ENCODE results near the gene CCDC191.

CCDC191 gene

DNA sequence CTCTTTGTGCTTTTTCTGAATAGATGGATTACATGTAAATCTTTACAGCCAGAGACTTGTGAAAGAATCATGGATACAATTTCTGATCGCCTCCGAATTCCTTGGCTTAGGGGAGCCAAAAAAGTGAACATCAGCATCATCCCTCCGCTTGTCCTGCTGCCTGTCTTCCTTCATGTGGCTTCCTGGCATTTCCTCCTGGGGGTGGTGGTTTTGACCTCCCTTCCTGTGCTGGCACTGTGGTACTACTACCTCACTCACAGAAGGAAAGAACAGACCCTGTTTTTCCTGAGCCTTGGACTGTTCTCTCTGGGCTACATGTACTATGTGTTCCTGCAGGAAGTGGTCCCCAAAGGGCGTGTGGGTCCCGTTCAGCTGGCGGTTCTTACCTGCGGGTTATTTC, 102.6 kb downstream of the CCDC191 start:
- ChIA-PET CTCF (no interaction called here), POLR2A (no interaction called here)
- no peaks in the 10 kb centered on the region for H3K9me3 ChIP-seq (ENCODE audit: control insufficient read depth, insufficient read depth, low read depth, low read length)
- peaks cover 0 to 37% of the 10 kb centered on the region in 2 experiments; a peak in 1 of 3 replicates for H3K36me3 ChIP-seq (ENCODE audit: control insufficient read depth in 2 of 2, insufficient read depth in 1 of 2, low read length in 2 of 2)
- H3K27ac ChIP-seq (ENCODE audit: extremely low read depth, low read depth, low read length): no peak overlapping the region
- TF ChIP-seq ZFP41 (tag by site-specific recombination; IDR thresholded peaks at IDR 0.05; ENCODE audit: borderline replicate concordance) (no peak), ZNF664 (tag by site-specific recombination; IDR thresholded peaks at IDR 0.05) (no peak), ZNF223 (tag by site-specific recombination; IDR thresholded peaks at IDR 0.05) (no peak), ZNF777 (tag by site-specific recombination; IDR thresholded peaks at IDR 0.05; ENCODE audit: borderline replicate concordance) (no peak), ZNF10 (tag by site-specific recombination; IDR thresholded peaks at IDR 0.05) (no peak), YY1 (tag by site-specific recombination; IDR thresholded peaks at IDR 0.05) (no peak), ZFP69B (tag by site-specific recombination; IDR thresholded peaks at IDR 0.05) (no peak), ZBTB20 (tag by site-specific recombination; IDR thresholded peaks at IDR 0.05) (no peak)
- TF ChIP-seq, protein P1, sequence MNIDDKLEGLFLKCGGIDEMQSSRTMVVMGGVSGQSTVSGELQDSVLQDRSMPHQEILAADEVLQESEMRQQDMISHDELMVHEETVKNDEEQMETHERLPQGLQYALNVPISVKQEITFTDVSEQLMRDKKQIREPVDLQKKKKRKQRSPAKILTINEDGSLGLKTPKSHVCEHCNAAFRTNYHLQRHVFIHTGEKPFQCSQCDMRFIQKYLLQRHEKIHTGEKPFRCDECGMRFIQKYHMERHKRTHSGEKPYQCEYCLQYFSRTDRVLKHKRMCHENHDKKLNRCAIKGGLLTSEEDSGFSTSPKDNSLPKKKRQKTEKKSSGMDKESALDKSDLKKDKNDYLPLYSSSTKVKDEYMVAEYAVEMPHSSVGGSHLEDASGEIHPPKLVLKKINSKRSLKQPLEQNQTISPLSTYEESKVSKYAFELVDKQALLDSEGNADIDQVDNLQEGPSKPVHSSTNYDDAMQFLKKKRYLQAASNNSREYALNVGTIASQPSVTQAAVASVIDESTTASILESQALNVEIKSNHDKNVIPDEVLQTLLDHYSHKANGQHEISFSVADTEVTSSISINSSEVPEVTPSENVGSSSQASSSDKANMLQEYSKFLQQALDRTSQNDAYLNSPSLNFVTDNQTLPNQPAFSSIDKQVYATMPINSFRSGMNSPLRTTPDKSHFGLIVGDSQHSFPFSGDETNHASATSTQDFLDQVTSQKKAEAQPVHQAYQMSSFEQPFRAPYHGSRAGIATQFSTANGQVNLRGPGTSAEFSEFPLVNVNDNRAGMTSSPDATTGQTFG (tag by site-specific recombination; IDR thresholded peaks at IDR 0.05; ENCODE audit: borderline replicate concordance): no peak
- TF ChIP-seq, protein P2, sequence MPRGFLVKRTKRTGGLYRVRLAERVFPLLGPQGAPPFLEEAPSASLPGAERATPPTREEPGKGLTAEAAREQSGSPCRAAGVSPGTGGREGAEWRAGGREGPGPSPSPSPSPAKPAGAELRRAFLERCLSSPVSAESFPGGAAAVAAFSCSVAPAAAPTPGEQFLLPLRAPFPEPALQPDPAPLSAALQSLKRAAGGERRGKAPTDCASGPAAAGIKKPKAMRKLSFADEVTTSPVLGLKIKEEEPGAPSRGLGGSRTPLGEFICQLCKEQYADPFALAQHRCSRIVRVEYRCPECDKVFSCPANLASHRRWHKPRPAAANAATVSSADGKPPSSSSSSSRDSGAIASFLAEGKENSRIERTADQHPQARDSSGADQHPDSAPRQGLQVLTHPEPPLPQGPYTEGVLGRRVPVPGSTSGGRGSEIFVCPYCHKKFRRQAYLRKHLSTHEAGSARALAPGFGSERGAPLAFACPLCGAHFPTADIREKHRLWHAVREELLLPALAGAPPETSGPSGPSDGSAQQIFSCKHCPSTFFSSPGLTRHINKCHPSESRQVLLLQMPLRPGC (tag by site-specific recombination; IDR thresholded peaks at IDR 0.05): no peak
- TF ChIP-seq, protein P3, sequence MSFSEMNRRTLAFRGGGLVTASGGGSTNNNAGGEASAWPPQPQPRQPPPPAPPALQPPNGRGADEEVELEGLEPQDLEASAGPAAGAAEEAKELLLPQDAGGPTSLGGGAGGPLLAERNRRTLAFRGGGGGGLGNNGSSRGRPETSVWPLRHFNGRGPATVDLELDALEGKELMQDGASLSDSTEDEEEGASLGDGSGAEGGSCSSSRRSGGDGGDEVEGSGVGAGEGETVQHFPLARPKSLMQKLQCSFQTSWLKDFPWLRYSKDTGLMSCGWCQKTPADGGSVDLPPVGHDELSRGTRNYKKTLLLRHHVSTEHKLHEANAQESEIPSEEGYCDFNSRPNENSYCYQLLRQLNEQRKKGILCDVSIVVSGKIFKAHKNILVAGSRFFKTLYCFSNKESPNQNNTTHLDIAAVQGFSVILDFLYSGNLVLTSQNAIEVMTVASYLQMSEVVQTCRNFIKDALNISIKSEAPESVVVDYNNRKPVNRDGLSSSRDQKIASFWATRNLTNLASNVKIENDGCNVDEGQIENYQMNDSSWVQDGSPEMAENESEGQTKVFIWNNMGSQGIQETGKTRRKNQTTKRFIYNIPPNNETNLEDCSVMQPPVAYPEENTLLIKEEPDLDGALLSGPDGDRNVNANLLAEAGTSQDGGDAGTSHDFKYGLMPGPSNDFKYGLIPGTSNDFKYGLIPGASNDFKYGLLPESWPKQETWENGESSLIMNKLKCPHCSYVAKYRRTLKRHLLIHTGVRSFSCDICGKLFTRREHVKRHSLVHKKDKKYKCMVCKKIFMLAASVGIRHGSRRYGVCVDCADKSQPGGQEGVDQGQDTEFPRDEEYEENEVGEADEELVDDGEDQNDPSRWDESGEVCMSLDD (tag by site-specific recombination; IDR thresholded peaks at IDR 0.05): no peak
- TF ChIP-seq, protein P4, sequence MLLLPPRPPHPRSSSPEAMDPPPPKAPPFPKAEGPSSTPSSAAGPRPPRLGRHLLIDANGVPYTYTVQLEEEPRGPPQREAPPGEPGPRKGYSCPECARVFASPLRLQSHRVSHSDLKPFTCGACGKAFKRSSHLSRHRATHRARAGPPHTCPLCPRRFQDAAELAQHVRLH (tag by site-specific recombination; IDR thresholded peaks at IDR 0.05): no peak
- TF ChIP-seq, protein P5, sequence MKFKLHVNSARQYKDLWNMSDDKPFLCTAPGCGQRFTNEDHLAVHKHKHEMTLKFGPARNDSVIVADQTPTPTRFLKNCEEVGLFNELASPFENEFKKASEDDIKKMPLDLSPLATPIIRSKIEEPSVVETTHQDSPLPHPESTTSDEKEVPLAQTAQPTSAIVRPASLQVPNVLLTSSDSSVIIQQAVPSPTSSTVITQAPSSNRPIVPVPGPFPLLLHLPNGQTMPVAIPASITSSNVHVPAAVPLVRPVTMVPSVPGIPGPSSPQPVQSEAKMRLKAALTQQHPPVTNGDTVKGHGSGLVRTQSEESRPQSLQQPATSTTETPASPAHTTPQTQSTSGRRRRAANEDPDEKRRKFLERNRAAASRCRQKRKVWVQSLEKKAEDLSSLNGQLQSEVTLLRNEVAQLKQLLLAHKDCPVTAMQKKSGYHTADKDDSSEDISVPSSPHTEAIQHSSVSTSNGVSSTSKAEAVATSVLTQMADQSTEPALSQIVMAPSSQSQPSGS (tag by site-specific recombination; IDR thresholded peaks at IDR 0.05; ENCODE audit: low read depth): no peak
- TF ChIP-seq, protein P6, sequence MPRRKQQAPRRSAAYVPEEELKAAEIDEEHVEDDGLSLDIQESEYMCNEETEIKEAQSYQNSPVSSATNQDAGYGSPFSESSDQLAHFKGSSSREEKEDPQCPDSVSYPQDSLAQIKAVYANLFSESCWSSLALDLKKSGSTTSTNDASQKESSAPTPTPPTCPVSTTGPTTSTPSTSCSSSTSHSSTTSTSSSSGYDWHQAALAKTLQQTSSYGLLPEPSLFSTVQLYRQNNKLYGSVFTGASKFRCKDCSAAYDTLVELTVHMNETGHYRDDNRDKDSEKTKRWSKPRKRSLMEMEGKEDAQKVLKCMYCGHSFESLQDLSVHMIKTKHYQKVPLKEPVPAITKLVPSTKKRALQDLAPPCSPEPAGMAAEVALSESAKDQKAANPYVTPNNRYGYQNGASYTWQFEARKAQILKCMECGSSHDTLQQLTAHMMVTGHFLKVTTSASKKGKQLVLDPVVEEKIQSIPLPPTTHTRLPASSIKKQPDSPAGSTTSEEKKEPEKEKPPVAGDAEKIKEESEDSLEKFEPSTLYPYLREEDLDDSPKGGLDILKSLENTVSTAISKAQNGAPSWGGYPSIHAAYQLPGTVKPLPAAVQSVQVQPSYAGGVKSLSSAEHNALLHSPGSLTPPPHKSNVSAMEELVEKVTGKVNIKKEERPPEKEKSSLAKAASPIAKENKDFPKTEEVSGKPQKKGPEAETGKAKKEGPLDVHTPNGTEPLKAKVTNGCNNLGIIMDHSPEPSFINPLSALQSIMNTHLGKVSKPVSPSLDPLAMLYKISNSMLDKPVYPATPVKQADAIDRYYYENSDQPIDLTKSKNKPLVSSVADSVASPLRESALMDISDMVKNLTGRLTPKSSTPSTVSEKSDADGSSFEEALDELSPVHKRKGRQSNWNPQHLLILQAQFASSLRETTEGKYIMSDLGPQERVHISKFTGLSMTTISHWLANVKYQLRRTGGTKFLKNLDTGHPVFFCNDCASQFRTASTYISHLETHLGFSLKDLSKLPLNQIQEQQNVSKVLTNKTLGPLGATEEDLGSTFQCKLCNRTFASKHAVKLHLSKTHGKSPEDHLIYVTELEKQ (tag by site-specific recombination; IDR thresholded peaks at IDR 0.05; ENCODE audit: borderline replicate concordance): no peak
- H3K4me3 ChIP-seq (ENCODE audit: low read depth, low read length): no peak overlapping the region
- no peaks in the 10 kb centered on the region for H3K4me1 ChIP-seq (ENCODE audit: control insufficient read depth, insufficient read depth, low read length)
